Activated gamma-delta T cell treated with anti-CD3 and anti-CD28 coated beads, Interleukin-2, amount 50 U/mL, for 16 hours (primary cell): ENCODE results near the gene RPS18.
"Not testable (repeated sequence)": the region's sequence is repeated elsewhere in the genome, so short reads cannot be mapped to it uniquely, and the experiment has no call there.

Source experiments
- DNase-seq: peaks from one replicate; pipeline ENCODE4 v3.0.0-alpha.2; 2020; ENCODE audit warnings: low read depth

Gene RPS18

DNA sequence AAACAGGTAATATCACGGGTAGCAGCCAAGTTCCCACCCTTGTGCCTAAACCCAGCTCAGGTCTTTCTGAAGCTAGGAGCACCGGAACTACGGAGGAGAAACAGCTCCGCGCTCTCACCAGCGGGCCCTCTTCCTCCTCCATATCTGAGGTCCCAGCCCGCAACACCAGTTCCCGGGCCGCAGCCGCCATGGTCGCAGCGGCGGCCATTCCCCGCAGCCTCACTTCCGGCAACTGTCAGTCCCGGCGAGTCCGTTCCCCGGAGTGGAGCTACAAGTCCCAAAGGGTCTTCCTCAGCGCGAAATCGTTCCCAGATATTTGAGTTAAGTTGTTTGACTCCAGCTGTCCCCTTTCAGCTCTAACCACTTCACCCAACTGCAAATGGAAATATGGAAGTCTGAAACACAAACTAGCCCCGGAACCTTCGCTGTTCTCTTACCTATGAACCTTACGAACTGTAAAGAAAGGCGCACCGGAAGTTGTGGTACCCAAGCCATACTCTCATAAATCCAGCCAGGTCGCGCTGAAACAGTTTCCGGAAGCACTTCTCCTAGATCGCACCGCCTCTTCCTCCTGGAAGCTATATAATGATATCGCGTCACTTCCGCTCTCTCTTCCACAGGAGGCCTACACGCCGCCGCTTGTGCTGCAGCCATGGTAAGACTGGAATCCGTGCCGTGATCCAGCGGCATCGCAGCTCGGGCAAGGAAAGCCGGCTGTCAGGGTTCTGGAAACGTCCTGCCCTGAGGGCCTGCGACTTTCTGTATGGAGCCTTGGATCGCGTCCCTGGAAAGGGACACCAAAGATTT is at the start of gene RPS18, which contains the start of gene VPS52:
Gene RPS18, plus strand, starts transcription at position 608 of the 807 bp plus-strand sequence. Its CDS starts 45 bp downstream, at position 653.
Gene VPS52, minus strand, starts transcription at position 409 of the 807 bp plus-strand sequence. Its CDS starts 201 bp downstream, at position 208.
- peak; percentile 84 for DNase-seq

DNA sequence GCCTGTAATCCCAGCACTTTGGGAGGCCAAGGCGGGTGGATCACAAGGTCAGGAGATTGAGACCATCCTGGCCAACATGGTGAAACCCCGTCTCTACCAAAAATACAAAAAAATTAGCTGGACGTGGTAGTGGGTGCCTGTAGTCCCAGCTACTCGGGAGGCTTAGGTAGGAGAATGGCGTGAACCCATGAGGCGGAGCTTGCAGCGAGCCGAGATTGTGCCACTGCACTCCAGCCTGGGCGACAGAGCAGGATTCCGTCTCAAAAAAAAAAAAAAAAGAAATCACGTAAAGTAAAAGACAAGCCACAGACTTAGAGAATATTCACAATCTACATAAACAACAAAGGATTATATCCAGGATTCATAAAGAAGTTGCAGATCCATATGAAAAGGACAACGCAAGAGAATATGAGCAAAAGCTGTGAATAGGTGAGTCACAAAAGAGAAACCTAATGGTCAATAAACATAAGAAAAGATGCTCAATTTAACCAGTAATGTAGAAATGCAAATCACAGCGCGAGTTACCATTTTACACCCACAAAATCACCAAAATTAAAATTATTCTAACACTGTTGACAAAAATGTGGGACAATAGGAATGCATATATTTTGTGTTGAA is 45.3 kb upstream of the RPS18 start:
- not testable (repeated sequence) for DNase-seq

DNA sequence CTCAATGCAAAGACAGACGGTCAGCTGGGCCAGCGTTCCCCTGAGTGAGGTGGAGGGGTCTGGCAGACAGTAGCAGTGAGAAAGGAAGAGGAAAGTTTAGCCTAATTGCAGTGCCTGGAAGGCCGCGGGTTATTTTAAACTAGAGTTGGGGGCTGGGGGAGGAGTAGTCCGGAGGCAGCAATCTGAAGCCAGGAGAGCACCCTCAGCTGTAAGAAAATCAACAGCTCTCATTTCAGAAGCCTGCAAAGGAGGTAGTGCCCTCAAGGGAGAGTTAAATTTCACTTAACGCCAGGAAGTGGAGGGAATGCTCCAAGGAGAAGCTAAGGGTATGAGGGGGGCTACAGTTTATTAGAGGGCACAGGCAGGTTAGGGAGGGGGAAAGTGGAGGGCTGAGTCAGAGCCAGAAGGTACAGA is 36.6 kb upstream of the RPS18 start:
- no peak for DNase-seq

DNA sequence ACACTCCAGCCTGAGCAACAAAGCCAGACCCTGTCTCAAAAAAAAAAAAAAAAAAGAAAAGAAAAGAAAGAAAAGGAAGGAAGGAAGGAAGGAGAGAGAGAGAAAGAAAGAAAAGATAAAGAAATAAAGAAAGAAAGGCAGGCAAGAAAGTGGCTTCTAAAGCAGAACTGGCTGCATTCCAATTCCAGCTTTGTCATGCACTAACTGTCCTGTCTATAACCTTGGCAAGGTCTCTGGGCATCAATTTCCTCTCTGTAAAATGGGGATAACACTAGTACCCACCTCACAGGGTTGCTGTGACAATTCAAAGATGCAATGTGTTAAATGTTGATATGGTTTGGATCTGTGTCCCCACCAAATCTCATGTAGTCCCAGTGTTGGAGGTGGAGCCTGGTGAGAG is 35.5 kb upstream of the RPS18 start:
- DNase-seq, result no peak

DNA sequence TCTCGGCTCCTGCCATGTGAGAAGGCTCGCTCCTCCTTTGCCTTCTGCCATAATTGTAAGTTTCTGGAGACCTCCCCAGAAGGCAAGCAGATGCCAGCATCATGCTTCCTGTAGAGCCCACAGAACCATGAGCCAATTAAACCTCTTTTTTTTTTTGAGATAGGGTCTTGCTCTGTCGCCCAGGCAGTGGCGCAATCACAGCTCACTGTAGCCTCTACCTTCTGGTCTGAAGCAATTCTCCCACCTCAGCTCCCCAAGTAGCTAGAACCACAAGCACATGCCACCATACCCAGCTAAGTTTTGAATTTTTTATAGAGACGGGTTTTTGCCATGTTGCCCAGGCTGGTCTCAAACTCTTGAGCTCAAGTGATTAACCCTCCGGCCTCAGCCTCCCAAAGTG is 35.0 kb upstream of the RPS18 start:
- DNase-seq, result no peak

DNA sequence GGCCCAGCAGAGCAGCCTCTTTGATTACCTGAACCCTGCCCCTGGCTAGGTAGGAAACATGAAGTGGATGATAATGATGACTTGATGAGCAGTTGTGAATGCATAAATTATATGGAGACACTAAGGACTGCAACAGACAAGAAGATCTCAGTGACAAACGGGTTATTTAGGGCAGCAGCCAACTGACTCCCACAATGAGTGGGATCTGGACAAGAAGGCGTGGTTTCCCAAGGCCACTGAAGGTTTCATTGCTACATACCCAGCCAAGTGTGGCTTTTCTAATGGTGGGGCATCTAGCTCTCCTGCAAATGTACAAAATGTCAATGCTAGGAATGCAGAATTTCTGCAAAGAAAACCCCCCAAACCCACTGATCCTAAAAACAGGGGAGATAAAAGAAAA is 34.1 kb upstream of the RPS18 start:
- no peak for DNase-seq

DNA sequence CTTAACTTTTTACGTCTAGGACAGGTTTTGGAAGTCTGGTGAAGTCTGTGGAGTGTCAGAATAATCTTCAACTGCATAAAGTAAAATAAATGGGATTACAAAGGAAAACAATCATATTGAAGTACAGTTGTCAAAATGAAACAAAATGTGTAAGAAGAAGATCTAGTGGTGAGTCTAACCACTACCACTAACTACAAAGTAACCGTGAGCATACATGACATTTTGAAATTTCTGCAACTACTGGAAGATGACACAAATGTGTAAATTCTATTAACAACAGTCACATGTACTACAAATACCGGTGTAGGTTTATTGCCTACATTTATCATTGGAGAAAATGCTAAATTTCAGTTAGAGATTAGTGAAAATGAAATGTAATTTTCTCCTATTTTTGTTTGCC is 29.9 kb upstream of the RPS18 start:
- DNase-seq, result no peak

DNA sequence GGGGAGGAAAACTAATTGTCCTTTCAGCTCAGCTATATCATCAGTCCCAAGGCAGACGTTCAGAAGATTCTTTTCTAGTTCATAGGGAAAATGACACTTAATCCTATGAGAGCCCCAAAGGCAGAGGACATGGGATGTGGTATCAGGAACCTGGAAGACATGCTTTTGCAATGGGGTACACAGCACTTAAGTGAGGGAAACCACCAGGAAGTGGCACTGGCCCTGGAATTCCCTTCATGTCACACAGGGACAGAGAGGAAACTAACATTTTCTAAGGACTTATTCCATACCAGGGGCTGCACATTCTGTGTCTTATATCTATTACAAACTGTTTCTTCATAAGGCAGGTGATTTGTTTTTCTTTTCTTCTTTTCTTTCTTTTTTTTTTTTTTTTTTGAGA is 28.4 kb upstream of the RPS18 start:
- DNase-seq, result no peak

DNA sequence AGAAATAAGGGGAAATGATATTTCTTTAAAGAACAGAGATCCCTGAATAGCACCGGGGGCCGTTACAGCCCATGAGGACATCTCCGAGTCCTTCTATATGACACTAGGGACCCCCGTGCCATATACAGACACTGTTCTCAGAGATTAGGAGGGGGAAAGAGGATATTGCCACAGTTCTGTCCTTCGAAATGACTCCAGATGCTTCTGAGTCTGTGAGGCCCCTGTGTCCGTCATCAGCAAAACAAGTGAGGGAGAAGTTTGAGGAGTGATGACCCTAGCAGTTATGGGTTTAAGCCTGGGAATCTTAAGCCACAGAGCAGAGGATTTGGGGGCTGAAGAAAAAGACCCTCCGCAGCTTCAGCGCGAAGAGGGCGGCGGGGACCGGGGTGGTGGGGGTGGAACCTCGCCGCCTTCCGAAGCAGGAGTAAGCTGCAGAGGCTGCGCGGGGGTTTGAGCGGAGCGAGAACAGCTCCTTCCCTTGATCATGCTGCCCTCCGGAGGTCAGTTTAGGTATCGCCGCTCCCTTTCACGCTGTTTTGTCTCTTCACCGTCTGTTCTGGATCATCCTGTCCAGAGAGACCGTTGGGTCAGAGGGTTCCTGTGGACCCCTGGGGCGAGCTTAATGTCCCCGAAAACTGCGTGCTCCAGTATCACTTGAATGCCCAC is 23.8 kb upstream of the RPS18 start:
- DNase-seq, result peak; percentile 90

DNA sequence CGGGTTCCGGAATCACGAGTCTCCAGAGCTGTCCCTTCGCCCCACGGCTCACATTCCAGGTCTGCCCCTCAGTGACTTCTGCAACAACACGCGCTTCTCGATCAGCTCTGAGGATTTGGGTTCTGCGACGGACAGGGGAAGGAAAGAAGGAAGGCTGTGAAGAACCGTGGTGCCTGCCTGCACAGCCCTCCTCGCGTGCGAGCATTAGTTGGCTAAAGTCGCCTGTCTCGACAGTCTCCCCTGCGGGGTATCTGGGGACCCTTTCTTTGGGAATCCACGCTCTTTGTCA is 23.3 kb upstream of the RPS18 start:
- no peak for DNase-seq

DNA sequence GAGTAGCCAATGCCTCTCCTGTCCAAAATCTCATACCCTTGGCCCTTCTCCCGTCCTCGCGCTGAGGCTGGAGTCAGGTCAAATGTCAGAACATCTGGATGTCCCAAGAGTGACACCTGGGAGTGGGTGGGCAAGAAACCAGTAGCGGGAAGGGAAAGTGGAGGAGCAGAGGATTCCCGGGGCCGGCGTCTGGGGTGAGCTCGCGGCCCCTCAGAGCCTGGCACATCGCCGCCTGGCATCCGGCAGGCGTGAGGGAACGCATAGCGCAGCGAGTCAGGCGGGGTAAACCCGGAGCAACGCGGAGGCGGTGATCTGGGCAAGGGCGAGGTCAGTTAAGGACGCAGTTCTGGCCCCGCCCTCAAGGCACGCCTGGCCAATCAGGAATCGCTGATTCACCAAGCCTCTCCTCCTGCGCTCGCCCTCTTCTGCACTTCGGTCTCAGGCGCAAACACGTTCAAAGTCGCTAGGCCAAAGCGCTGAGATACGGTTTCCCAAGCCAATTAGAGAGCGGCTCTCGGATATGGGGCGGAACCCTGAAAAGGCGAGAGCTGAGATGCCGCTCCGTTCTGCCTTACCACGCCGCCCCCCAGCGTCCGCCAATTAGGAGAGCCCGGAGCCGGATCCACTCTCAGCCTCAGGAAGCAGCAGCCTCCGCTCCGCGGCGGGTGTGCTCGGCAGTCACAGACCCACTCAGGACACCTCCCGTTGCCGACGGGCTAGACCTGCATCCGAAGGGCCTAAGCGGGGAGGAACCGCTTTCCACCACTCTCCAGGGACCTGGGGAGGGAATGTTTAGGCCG is 22.7 kb upstream of the RPS18 start:
- DNase-seq, result peak; percentile 90

DNA sequence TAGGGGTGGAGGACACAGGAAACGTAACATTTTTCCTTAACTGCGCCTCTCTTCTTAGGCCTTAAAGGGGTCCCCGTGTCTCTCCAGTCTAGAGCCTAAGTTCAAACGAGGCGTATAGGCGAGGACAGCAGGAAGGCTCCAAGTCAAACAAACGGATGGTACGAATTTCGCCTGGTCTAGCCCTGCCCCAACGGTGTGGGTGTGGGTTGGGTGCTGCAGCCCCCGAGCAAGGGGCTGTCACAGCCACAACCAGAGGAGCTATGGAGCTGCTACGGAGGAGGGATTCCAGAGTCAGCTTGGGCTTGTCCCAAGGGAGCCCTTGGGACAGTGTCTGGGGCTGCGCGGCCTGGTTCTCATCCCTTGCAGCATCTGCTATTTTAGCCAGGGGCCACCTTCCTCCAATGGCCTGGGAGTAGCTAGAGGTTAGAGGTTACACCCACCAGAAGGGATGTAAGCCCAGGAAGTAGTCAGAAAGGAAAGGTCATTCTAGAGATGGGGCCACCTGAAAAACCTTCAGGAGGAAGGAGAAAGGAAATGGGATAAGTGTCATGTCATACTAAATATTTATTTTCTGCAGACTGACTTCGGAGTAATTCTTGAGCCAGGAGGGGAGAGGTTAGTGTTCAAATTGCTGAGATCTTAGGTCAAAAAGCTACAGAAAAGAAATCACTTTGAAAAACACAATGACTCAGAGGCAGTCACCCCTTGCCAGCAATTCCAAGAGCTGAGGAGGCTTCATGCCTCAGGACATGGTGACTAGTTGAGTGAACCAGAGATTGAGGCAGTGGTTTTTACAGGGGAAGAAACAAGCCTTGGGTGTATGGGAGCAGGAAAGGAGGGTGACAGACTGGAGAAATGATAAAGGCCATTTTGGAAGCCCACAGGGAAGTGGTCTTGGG is 21.9 kb upstream of the RPS18 start:
- DNase-seq, result no peak

DNA sequence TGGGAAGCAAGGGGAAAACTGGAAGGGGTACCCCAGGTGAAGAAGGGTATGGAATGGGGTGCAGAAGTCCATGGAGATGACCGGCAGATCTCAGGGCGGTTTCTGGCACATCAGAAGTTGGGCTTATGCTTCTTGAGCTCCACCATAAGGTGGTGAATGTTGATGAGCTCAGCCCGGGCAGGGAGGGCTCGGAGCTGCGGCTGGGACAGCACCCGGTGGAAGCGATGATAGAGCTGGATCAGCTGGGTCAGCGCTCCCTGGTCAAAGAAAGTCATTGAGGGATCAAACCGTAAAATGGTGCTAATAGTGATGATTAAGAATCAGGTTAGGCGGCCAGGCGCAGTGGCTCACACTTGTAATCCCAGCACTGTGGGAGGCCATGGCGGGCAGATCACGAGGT is 21.1 kb upstream of the RPS18 start:
- DNase-seq, result no peak

DNA sequence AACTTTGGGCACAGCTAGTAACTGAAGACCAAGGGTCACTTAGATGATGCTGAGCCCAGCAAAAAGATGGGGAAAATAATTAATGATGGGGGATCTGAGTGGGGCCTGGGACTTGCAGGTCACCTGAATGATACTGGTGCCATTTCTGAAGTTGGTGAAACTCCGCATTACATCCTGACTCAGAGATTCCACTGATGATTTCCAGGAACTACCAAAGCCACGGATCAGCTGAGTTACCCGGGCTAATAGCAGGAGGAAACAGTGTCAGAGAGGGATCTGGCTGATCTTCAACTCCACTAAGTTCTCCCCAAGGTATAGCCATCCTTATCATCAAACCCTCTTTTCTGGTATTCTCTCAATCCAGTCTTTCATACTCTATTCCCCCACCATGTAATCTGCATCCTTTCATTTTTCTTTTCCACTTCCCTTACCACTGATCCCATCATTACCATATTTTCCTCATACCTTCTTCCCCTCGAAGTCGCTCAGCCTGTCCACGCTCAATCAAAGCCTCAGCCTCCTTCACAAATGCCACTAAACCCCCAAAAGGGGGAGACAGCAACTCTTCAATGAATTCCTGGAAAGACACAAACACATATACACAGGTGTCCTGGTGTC is 20.4 kb upstream of the RPS18 start:
- DNase-seq, result no peak

DNA sequence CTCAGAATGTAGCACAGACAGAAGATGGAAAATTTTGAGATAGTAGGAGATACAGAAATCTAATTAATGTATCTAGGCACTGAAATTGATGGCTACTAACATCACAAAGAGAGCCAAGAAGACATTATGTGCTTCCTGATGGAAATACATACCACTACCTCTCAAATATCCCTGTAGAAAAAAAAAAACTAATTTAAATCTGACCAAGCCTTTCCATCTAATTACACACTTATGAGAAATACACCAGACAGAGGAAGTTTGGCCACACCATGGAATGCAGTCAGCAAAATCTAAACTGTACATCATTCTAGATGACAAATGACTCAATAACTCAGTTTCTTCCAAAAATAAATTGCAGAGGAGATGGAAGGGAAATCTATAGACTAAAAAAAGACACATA is 19.1 kb upstream of the RPS18 start:
- no peak for DNase-seq

DNA sequence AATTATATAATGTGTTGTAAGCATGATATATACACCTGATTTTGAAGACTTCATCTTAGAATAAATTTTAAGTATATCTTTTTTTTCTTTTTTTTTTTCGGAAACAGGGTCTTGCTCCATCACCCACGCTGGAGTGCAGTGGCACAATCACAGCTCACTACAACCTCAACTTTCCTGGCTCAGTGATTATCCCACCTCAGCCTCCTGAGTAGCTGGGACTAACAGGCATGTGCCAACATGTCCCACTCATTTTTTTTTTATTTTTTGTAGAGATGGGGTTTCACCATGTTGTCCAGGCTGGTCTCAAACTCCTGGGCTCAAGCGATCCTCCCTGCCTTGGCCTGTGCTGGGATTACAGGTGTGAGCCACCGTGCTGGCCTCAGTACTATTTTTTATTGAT is 17.3 kb upstream of the RPS18 start:
- DNase-seq, result no peak

DNA sequence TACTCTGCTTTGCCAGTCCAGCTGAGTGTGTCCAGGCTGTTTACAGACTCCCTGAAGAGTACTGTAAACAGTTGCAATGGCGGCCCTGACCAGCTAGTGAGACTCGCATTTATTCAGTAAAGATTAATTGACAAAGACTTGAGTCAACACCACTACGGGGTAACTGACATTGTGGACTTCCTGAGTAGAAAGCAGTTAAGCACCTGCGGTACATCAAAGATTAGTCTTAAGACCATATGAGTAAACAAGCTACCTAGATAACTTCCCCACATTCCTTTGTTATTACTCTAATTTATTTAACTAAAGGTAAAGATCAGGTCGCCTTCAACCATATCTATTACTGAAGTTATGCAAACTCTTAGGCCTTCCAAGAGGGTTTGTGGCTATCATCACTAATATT is 12.8 kb upstream of the RPS18 start:
- DNase-seq, result no peak

DNA sequence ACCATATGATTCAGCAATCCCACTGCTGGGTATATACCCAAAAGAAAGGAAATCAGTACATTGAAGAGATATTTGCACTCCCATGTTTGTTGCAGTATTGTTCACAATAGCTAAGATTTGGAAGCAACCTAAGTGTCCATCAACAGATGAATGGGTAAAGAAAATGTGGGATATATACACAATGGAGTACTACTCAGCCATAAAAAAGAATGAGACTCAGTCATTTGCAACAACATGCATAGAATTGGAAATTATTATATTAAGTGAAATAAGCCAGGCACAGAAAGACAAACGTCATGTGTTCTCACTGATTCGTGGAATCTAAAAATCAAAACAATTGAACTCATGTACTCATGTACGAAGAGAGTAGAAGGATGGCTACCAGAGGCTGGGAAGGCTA is 9.4 kb upstream of the RPS18 start:
- DNase-seq, result not testable (repeated sequence)

DNA sequence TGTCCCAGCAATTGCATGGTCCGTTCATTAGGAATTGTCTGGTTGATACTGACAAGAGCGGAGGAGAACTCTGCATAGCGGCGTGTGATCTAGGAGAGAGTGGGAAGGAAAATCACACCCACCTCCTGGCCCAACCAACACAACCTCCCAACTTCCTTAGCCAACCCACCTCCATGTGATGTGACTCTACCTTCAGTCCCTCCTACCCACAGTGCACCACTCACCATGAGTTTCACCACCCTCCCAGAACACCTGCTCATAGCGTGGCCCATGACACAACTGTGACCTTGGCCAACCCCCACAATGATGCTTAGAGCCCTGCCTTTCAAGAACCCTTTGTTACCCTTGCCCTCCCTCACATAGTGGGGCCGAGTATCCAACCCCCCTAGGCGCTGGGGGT is 7.9 kb upstream of the RPS18 start:
- no peak for DNase-seq

DNA sequence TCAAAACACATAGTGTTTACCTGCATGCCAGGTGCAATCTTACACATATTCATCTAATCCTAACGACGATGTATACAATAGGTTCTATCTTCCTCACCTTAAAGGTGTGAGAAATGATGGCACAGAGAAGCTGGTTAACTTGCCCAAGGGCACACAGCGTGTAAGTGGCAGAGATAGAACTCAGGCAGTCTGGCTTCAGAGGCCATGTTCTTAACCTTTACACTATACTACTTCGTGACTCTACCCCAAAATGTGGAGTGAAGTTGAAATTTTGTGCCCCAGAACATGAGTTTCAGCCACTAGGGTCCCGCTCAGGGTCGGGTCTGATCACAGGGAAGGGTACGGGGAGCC is 783 bp upstream of the RPS18 start:
- DNase-seq, result no peak
